Vagina (tissue), 2 donors: ENCODE results near the gene MCOLN1.

ENCODE experiments used
- CTCF ChIP-seq, 3 experiments: fragments of 450-650 bp in 2 of 3; fragments of 200-600 bp in 1 of 3; sonication (generic) in 1 of 3; IDR thresholded peaks; one replicate each; pipeline ENCODE4 v1.5.1; 2017 to 2019; ENCODE audit warnings: antibody characterized with exemption in 3 of 3, mild to moderate bottlenecking in 2 of 3, moderate library complexity in 2 of 3
- POLR2A ChIP-seq, 2 donors: fragments of 450-650 bp; IDR thresholded peaks; one replicate each; pipeline ENCODE4 v1.6.1; 2017; ENCODE audit warnings: antibody characterized with exemption in 2 of 2, mild to moderate bottlenecking in 2 of 2, moderate library complexity in 2 of 2

- TF ChIP-seq CTCF (IDR thresholded peaks at IDR 0.05) (peak in 2 of 3 experiments; percentile 15 to 36), POLR2A (IDR thresholded peaks at IDR 0.05) (peak in 1 of 2 donors; percentile 33)
These were observed at the start of gene MCOLN1 for GRCh38 chr19:7522072-7522922.
